Suppressor macrophage (primary cell): ENCODE results near the gene INTS15.

ENCODE experiments used
- DNase-seq, 4 experiments: peaks; one replicate each; pipeline ENCODE4 v3.0.0-alpha.2; 2020 to 2022

INTS15 gene

DNA sequence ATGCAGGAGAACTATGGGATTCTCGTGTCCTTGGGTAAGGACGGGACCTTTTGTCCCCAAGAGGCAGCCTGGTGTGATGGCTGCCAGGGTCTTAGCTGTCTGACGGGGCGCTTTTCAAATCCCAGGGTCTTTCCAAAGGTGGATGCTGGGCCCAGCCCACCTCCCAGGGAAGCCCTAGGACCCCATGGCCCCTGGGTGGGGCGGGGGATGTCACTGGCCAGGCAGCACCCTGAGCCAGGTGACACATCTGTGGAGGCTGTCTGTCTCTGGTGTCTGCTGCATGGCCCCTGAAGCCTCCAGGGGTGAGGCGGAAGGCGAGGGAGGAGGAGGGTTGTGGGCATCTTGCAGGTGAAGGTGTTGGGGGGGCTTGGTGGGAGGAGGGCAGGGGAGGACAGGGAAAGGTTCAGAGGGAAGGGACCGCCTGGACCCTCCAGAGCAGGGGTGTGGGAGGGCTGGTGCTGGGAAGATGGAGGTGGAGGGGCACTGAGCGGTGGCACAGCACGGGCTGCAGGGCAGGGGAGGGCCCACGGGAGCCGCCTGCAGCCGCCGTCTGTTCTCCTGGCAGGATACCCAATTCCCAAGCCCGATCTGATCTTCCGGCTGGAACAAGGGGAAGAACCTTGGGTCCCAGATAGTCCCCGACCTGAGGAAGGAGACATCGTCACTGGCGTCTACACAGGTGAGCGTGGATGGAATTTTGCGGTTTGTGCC lies 54.2 kb downstream of the INTS15 start:
- no peak for DNase-seq

DNA sequence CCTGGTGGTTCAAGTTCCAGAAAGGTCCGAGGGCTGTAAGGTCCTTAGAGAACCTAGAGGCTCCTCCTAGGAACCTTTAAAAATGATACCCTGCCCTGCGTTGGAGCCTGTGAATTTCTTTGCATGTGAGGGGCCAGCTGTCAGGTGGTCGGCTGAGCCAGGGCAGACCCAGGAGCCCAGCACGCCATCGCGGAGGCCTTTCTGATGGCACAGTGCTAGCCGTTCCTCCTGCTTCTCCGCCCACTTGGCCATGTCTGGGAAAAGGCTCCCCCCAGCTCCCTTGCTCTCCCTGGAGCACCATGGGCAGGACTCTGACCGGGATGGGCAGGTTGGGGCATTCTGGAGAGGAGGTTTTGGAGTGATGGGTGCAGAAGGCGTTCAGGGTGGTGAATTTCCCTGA lies 54.9 kb downstream of the INTS15 start:
- DNase-seq = no peak

DNA sequence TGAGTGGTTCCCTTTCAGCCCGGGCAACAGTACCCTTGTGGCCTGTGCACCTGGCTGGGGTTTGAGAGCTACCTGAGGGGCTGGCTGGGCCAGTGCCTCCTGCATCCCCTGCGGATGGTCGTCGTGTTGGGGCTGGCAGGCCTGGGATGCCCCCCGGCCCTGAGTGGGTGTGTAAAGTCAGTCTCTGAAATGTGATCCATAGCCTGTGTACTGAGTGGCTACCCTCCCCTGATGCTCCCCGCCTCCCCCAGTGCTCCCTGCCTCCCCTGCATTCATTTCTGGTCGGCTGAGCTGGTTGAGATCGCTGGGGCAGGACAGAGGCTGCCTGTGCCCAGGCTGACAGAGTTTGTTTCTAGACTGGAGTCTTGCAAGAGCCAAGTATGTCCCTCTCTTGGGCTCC lies 56.6 kb downstream of the INTS15 start:
- no peak for DNase-seq

DNA sequence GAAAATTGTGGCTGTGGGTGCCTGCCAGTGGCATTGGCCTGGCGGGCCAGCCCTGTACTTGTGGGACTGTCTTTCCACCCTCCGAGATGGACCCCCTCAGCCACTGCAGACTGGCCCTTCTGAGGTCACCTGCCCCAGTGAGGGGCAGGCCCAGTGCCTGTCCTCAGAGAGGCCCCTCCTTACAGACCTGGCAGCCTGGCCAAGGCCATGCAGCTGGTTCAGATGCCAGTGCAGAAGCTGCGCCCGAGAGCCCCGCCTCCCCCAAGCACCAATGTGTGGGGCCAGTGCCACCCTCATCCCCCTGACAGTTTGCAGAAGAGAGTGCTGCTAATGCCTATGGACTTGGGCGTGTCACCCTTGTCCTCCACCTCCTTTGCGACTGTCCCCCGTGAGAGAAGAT lies 57.3 kb downstream of the INTS15 start:
- DNase-seq = no peak

DNA sequence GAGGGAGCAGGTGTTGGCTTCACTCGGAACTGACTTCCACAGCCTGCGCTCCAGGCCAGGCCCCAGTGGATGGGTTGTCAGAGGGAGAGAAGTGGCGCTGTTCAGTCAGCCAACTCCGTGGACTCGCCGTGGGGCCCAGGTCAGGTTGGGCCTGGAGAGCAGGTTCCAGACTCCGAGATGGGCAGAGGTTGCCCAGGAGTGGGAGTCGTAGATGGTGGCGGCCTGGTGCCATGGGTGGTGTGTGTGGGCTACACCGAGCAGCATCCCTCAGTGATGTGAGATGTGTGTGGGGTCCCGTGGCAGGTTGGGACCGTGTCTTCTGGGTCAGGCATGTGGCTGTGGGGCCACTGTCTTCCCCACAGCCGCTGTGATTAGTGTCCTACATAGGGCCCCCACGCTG lies 57.7 kb downstream of the INTS15 start:
- DNase-seq = no peak

DNA sequence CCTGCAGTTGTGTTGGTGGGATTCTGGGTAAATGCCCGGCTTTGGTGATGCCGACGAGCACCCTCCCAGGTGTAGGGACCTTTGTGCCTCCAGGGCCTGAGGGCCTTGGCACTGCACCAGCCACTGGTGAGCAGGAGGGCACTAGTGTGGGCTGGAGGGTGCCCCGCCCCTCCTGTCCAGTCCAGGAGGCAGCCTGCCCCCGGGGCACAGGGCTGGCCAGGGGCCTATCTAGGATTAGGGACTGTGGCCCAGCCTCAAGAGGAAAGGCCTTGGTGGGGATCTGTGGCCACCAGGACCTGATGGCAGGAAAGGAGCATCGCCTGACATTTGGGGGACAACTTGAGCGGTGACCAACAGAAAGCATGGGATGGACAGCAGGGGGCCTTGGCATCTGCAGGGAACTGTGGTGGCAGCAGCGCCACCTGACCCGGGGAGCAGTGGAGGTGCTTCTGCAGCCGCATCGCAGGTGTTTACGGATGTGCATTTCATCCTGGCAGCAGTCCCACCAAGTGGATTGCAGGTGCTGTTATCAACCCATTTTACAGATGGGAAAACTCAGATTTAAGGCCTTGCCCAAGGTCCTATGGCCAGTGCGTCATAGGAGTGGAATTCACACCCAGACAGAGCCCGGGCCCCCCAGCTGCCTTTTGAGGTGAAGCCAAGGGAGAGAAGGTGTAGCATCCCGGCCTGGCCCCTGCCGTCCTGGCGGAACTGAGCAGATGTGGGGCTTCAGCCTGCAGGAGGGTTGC lies 58.4 kb downstream of the INTS15 start:
- no peak for DNase-seq

DNA sequence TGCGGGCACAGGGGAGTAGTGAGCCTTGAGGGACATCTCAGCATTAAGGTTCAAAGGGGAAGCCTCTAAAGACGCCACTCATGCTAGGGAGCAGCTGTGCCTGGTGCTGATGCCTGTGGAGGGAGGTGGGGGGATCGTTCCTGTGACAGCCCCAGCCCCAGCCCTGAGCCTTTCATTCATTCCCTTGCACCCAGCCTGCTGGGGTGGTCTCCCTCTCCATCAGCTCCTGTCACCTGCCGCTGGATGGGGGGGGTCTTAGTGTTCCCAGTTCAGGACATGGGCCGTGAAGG lies 58.9 kb downstream of the INTS15 start:
- no peak for DNase-seq

DNA sequence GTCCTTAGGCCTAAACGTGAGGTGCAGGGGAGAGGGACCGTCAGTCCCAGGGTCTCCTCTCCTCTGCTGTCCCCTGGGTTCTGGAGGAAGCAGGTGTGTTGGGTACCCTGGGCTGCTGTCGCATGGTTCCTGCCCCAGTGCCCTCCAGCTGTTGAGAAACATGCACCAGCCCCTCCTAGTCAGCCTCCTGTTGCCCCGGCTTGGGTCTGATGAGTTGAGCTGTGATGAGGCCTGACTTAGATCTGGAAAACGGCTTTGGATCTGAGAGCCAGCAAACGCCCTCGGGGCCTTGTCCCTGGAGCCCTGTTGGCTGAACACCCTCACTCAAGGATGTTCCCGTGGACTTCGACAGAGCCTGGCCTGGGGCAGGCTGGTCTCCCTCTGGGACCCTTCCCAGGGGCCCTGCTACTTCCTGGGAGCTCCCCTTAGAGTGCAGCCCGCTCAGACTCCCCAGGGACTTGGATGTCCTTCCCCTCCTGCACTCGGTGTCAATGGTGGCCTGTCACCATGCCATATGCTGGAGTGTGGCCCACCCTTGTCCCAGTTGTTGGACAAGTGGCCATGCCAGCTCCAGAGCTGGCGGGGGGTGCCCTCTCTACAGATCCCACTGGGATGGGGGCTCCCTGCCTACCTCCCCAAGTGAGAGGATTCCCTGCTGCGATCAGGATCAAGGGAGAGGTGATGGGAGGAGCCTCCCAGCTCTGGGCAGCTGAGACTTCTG lies 59.6 kb downstream of the INTS15 start:
- no peak for DNase-seq

DNA sequence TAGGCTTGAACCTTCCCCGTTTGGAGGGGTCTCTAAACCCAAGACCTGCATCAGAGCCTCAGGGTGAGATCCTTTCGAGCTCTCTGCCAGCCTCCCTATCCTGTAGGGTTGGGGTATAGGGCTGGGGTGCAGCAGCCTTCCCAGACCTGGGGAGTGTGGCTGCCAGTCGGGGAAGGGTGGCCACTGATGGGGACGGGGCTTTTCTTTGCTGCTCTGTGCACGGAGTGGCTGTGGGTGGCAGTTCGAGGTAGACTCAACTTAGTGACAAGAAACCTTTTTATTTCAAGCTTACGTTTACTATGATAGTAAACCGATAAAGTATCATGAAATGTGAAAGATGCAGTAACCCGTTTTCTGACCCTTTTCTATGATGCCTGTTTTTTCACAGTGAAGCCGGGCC lies 60.3 kb downstream of the INTS15 start:
- no peak for DNase-seq

DNA sequence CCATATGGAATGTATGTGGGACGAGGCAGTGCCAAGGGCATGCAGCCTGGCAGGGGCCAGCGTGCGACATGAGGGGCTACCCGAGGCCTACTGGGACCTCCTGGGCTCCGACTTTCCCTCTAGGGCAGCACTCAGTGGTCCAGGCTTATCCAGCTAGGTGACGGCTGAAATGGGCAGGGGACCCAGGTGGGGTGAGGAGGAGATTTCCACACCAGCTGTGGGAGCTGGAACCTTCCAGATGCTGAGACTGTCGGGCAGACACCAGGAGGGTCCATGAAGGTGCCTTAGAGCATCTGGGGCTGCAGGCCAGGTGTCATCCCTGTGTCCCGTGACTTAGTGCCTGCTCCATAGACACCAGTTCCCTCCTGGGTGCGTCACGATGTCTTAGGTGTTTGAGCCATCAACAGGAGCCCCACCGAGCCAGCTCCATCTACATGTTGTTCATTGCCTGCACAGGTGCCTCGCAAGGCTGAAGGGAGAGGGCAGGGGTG lies 60.7 kb downstream of the INTS15 start:
- no peak for DNase-seq

DNA sequence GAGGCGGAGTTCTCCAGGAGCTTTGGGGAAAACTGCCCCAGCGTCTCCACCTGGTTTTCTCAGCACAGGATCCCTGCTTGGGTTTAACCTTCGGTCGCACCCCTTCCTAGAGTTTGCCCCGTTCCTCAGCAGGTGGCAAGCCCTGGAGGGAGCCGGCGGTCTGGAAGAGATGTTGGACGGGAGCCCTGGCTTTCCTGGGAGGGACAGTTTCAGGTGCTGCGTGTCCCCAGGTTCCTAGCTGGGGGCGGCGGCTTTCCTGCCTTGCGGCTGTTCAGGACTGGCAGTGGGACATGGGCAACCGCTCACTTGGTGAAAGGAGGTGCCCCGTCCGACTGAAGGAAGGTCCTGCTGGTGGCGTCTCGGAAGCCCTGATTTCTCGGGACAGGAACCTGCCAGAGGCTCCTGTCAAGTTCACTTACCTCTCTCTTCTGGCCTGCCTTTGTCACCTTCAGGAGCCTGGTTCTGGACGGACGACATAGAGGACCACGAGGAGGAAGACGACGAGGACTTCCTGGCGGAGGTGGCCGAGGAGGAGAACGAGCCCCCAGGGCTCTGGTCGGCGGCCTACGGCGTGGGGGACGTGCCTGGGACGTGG lies 62.1 kb downstream of the INTS15 start:
- no peak for DNase-seq

DNA sequence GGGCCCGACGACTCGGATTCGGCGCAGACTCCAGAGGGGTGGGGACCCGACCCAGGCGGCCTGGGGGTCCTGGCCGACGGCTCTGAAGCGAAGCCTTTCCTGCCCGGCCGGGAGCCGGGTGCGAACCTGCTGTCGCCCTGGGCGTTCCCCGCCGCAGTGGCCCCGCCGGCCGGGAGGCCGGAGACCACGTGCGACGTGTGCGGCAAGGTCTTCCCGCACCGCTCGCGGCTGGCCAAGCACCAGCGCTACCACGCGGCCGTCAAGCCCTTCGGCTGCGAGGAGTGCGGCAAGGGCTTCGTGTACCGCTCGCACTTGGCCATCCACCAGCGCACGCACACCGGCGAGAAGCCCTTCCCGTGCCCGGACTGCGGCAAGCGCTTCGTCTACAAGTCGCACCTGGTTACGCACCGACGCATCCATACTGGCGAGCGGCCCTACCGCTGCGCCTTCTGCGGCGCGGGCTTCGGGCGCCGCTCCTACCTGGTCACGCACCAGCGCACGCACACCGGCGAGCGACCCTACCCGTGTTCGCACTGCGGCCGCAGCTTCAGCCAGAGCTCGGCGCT lies 62.7 kb downstream of the INTS15 start:
- DNase-seq = no peak

DNA sequence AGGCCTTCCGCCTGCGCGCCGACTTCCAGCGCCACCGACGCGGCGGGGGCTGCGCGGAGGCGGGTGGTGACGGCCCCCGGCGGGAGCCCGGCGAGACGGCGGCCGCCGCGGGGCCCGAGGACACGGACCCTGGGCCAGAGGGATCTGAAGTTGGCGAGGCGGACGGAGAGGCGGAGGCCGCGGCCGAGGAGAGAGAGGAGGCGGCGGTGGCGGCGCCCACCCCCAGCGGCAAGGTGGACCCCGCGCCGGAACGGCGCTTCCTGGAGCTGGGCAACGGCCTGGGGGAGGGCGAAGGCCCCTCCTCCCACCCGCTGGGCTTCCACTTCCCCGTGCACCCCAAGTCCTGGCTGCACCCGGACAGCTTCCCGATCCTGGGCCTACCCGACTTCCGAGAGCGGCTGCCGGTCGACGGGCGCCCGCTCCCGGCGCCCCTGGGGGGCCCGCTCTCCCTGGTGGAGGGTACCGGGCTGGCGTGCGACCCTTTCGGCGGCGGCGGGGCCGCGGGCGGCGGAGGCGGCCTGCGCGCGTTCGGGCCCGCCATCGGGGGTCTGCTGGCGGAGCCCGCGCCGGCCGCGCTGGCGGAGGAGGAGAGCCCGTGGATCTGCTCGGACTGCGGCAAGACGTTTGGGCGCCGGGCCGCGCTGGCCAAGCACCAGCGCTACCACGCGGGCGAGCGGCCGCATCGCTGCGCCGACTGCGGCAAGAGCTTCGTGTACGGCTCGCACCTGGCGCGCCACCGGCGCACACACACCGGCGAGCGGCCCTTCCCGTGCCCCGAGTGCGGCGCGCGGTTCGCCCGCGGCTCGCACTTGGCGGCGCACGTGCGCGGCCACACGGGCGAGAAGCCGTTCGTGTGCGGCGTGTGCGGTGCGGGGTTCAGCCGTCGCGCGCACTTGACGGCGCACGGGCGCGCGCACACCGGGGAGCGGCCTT lies 63.5 kb downstream of the INTS15 start:
- no peak for DNase-seq

DNA sequence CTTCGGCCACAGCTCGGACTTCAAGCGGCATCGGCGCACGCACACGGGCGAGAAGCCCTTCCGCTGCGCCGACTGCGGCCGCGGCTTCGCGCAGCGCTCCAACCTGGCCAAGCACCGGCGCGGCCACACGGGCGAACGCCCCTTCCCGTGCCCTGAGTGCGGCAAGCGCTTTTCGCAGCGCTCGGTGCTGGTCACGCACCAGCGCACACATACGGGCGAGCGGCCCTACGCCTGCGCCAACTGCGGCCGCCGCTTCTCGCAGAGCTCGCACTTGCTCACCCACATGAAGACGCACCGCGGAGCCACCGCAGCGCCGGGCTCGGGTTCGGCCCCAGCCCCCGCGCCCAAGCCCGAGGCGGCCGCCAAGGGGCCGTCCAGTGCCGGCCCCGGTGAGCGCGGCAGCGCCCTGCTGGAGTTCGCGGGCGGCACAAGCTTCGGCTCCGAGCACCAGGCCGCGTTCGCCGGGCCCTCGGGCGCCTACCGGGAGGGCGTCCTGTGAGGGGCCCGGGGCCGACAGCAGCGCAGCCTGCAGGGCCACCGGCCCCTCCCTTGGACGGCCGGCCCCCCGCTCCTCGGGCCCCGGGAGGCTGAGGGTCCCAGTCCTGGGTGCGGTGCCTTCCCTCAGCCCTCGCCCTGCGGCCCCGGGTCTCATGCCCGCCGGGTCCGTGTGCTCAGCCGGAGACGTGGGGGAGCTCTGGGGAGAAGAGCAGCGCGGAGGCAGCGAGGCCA lies 64.5 kb downstream of the INTS15 start:
- no peak for DNase-seq

DNA sequence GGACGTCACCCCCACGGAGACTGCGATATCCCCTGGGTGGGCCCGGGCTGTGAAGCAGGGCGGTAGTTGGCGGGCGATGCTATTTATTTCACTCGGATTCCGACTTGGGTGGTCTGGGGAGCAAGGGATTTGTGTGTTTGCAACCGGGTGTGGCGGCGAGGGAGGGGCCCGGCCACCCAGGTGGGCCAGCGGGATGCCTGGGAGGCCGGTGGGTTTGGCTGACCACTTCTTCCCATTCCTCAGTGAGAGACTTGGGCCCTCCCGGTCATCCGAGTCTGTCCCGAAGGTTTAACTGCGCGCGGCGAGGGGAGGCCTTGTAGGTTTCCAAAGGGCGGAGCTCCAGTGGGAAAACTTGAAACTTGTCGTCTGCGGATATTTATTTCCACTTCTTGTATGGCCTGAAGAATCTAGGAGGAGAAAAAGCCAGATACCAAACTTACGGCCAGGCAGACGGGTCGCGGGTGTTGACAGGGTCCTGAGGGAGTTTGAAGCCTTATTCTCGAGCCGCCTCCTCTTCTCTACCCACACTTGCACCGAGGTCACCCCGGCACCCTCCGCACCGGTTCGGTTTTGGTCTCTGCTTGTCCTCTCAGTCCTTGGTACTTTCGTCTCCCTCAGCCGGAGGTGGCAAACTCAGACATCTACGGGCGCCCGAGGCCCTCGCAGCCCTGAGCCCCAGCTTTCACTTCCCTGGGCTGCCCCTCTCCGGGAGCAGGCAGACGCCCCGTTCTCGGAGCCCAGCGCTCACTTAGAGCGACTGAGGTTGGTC lies 65.2 kb downstream of the INTS15 start:
- no peak for DNase-seq

DNA sequence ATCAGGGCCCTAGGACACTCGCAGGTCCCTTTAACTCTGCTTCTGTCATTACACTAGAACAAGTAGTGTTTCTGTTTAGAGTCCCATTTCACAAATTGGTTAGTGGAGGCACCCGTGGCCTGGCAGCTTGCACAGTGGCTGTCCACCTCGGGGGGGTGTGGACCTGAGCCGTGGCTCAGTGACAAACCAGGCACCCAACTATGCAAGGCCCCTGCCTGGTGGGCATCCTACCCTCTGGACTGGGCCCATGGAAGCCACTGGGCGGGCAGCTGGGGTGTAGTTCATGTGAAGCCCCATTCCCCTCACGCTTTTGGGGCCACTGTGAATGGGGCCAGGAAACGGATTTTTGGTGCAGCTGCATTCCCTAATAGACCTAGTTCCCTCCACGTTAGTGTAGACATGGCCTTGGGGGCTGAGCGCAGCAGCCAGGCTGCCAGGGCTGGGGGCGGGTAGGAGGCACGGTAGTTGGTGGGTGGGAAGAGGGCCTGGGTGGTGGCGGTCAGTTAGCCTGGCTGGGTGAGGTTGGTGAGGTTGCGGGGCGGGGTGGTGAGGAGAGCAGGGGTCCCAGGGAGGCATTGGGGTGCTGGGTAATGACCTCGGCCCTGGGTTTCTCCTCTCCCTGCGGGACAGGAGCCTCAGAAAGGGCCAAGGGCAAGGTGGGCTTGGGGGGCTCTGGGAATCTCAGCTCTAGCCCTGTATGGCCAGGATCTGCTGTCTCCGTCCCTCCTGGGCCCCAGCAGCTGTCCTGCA lies 66.0 kb downstream of the INTS15 start:
- no peak for DNase-seq

DNA sequence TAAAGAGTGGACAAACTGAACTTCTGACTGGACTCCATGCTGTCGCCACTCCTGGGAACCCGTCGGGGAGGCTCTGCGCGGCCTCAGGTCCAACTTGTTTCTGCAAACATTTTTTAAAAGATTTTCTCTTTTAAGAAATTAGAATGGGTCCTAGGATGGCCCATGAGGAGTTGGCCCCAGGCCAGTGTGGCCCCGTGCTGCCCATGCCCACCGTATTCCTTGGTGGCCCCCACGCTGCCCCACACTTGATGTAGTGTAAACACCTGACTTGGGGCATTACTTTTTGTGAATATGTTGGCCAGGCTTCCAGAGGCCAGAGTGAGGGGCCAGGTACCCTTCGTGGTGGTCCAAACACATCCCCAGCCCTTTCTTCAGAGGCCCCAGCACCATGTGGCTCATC lies 66.6 kb downstream of the INTS15 start:
- no peak for DNase-seq
